GM19397 (cell line): ENCODE measurements around the gene MAPK1IP1L.
"Not testable (repeated sequence)": the region's sequence is repeated elsewhere in the genome, so short reads cannot be mapped to it uniquely, and the experiment has no call there.

Experiments
- ATAC-seq: cut with Tn5 transposase; IDR thresholded peaks from one replicate; pipeline ENCODE4 v1.9.1; 2021; ENCODE audit warnings: mild to moderate bottlenecking, moderate library complexity; ENCODE audit not compliant: unreplicated experiment

The MAPK1IP1L gene

GRCh38 chr14:55053500-55053899 lies 2.1 kb downstream of the MAPK1IP1L start:
- ATAC-seq = no peak

GRCh38 chr14:55054098-55054497 lies 2.7 kb downstream of the MAPK1IP1L start:
- no peak for ATAC-seq

DNA sequence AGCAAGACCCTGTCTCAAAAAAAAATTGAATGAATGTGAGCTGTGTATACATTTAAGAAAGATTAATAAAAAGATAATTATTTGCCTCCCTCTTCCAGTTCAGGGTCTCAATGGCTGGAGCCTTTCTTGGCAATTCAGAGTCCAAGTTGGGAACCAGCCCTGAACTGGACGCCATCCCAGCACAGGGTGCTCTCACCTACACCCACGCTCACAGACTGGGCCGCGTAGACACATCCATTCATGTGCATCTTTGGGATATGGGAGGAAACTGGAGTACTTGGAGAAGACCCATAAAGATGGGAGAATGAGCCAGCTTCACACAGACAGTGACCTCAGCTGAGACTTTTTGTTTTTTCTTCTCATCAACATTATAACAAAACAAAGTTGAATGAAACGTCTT lies 6.5 kb downstream of the MAPK1IP1L start:
- ATAC-seq = no peak

DNA sequence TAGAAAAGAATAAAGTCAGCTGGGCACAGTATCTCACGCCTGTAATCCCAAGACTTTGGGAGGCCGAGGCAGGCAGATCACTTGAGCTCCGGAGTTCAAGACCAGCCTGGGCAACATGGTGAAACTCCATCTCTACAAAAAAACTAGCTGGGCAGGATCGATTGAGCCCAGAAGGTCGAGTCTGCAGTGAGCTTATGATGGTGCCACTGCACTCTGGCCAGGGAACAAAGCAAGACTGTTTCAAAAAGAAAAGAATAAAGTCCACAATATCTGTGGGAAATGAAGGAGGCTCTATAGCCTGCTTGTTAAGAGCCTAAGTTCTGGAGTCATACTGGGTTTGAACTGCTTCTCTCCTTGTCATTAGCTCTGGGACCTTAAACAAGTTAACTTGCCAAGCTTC lies 7.9 kb downstream of the MAPK1IP1L start:
- ATAC-seq = no peak

GRCh38 chr14:55062517-55063351 lies 11.3 kb downstream of the MAPK1IP1L start:
- ATAC-seq = no peak

DNA sequence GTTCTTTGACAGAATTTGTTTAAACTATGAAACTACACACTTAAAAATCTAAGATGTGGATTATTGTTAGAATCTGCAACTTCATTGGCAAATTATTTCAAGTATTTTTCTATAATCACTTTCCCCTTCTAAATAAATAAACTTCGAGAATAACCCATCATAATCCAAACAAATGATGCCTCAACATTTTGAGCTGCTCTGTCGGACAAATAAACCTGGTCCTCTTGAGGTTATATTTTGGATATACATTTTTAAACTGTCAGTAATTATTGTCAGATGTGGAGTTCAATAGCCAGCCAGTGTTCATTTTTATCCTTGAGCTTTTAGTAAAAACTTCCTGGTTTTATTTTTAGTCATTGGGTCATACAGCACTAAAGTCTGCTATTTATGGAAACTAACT lies 13.4 kb downstream of the MAPK1IP1L start:
- not testable (repeated sequence) for ATAC-seq

DNA sequence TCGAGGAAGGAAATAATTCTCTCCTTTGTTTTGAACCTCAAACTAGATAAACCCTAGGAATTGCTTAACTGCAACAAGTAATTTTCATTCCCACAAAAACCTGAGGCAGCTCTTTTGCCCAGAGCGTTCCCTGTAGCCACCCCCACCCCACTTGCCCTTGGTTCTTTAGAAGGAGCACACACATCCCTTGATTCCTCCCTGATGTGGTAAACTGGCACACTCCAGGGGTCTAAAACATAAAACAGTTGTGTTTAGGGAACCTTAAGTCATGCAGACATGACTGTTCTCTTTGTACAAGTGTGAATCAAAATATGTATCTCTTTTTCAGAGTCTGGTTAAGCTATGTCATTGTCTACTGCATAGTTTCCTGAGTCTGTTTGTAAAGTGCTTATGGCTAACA lies 14.0 kb downstream of the MAPK1IP1L start:
- no peak for ATAC-seq

DNA sequence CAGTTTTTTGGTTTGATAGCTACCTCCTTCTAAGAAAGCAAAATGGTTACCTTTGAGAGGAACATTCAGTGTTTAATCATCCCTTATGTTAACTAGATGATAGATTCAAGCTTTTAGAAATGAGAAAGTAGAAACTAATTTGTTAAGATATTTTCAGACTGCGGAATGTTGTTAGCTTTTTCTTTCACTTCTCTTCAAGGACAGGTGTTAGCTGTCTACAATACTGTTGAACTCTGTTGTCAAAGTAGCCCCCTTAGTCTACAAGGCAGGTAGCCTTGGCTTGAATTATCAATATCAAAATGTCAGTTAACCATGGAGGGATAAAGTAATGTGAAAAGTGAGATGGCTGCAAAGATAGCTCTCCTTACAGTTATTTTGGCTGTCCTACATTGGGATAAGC lies 14.8 kb downstream of the MAPK1IP1L start:
- no peak for ATAC-seq

DNA sequence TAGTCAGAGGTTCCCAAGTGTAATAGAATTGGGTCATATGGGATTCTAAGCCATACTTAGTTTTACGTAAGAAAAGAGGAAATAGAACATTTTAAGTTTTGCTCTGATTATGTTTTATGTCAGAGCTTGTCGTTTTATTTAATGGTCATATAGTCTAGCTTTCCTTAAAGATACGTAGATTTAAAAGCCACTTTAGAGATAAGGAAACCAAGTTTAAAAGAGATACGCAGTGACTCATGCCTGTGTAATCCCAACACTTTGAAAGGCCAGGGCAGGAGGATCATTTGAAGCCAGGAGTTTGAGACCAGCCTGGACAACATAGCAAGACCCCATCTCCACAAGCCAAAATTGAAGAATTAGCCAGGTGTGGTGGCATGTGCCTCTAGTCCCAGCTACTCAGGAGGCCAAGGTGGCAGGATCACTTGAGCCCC lies 19.5 kb downstream of the MAPK1IP1L start:
- no peak for ATAC-seq

GRCh38 chr14:55071870-55072640 lies 20.6 kb downstream of the MAPK1IP1L start:
- ATAC-seq = peak; percentile 50

DNA sequence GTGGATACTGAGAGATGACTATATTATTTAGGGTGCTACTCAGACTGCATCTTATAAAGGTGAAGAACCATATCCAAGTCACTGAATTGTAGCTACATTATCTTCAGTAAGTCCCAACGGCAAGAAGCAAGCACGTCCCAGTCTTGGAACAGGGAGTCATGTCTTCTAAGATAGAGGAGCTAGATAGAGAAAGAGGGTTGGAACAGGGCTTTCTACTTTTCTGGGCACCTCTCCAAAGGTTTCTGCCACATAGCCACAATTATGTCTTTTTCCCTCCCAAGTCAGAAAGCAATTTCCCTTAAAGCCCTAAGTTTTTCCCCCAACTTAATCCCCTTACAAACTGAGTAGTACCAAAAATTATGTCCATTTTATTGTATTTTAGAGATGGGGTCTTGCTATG lies 22.4 kb downstream of the MAPK1IP1L start:
- no peak for ATAC-seq

- peak; percentile 41 for ATAC-seq
These were observed 23.2 kb downstream of the MAPK1IP1L start for GRCh38 chr14:55074662-55075061.

DNA sequence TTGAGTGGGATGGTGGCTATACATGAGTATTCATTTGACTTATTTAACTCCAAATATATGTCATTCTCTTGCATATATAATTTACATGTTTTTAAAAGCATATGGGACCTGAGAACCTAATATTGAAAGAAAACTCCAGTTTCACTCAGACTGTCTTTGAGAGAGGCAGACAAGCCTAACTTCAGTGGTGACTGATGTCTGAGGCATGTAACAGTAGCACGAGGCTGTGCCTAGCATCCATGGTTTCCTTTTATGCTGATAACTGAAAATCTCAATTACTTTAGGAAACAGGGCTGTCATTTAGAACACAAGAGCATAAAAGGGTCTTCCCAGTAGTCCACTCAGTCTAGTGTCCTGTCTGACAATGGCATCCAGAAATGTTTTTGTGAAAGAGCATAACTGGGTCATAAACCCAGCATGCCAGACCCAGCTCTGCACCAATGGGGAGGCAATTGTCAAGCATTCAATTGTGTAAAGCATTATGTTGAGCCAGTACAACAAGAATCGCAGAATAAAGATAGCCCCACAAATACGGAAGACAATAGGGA lies 24.3 kb downstream of the MAPK1IP1L start:
- no peak for ATAC-seq

GRCh38 chr14:55077170-55078151 lies 26.0 kb downstream of the MAPK1IP1L start:
- no peak for ATAC-seq

- not testable (repeated sequence) for ATAC-seq
These were observed 28.5 kb downstream of the MAPK1IP1L start for GRCh38 chr14:55079961-55080360.

DNA sequence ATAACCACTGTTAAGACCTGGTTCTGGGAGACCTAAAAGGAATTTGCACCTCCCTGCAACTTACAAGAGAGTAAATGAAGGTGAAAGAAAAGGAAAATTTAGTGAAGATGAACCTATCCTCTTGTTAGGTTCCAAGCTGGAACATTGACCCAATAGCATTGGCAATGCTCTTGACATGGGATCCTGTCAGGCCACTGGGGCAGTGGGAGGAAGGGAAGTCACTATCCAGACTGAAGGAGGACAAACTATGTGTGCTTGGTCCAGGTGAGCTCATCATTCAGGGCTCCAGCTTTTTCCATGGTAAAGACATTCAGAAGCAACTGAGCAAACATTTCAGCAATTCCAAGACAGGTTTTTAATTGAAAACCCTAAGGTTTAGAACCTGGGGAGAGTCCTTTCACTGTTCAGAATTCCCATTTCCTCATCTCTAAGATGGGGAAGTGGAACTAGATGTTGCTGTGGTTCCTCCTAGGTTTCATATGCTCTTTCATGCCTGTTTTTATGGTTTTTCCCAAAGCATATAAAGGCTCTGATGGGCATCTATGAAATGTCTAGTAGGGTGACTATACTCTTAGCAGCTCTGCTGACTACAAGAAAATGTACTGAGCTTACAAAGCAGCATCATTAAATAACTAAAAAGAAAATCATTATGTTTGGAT lies 33.1 kb downstream of the MAPK1IP1L start:
- no peak for ATAC-seq

GRCh38 chr14:55085060-55085660 lies 33.7 kb downstream of the MAPK1IP1L start:
- ATAC-seq = no peak

DNA sequence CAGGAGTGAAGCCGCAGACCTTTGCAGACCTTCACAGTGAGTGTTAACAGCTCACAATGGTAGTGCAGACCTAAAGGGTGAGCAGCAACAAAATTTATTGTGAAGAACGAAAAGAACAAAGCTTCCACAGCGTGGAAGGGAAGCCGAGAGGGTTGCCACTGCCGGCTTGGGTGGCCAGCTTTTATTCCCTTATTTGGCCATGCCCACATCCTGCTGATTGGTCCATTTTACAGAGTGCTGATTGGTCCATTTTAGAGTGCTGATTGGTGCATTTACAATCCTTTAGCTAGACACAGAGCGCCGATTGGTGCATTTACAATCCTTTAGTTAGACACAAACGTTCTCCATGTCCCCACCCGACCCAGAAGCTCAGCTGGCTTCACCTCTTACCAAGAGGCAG lies 35.5 kb downstream of the MAPK1IP1L start:
- no peak for ATAC-seq

DNA sequence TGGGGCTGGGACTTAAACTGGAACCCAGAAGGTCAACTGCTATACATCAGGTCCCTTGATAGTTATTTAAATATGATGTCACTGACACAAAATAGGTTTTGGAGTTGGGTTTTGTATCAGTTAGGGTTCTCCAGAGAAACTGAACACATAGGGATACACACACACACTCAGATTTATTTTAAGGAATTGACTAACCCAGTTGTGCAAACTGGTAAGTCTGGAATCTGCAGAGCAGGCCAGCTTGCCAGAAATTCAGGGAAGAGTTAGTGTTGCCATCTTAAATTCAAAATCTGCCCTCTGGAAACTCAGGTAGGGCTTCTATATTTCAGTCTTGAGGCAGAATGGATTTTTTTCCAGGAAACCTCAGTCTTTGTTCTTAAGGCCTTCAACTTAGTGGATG lies 36.9 kb downstream of the MAPK1IP1L start:
- no peak for ATAC-seq

- no peak for ATAC-seq
These were observed 40.9 kb downstream of the MAPK1IP1L start for GRCh38 chr14:55092341-55092740.
